ENCODE data around the gene FAM219A.
"Not testable (repeated sequence)": the region's sequence is repeated elsewhere in the genome, so short reads cannot be mapped to it uniquely, and the experiment has no call there.

FAM219A gene

GRCh38 chr9:34482746-34483145 is 24.4 kb upstream of the FAM219A start:
- DNase-seq, result not testable (repeated sequence)

GRCh38 chr9:34481620-34482019 is 23.2 kb upstream of the FAM219A start:
- DNase-seq, result not testable (repeated sequence)

- DNase-seq, result no peak
Observed at GRCh38 chr9:34479431-34479866, 21.1 kb upstream of the FAM219A start.

GRCh38 chr9:34477541-34477940 is 19.2 kb upstream of the FAM219A start:
- DNase-seq, result no peak

- no peak for DNase-seq
Observed at GRCh38 chr9:34475097-34475496, 16.7 kb upstream of the FAM219A start.

GRCh38 chr9:34465468-34465867 is 7.1 kb upstream of the FAM219A start:
- DNase-seq, result no peak

GRCh38 chr9:34464571-34464970 is 6.2 kb upstream of the FAM219A start:
- DNase-seq, result no peak

- no peak for DNase-seq
Observed at GRCh38 chr9:34463901-34464232, 5.5 kb upstream of the FAM219A start.

GRCh38 chr9:34463098-34463900 is 4.9 kb upstream of the FAM219A start:
- peak; percentile 44 for DNase-seq

- no peak for DNase-seq
Observed at GRCh38 chr9:34459941-34460340, 1.6 kb upstream of the FAM219A start.

GRCh38 chr9:34459356-34459755 is 986 bp upstream of the FAM219A start:
- no peak for DNase-seq

- DNase-seq, result no peak
Observed at GRCh38 chr9:34458959-34459340, 580 bp upstream of the FAM219A start.

- peak; percentile 14 for DNase-seq
Observed at GRCh38 chr9:34457266-34458012, 931 bp downstream of the FAM219A start.

GRCh38 chr9:34456746-34457145 is 1.6 kb downstream of the FAM219A start:
- DNase-seq, result no peak

- no peak for DNase-seq
Observed at GRCh38 chr9:34456151-34456550, 2.2 kb downstream of the FAM219A start.

- peak; percentile 79 for DNase-seq
Observed at GRCh38 chr9:34454571-34455065, 3.8 kb downstream of the FAM219A start.

GRCh38 chr9:34452568-34452967 is 5.8 kb downstream of the FAM219A start:
- DNase-seq, result no peak

GRCh38 chr9:34451545-34451944 is 6.8 kb downstream of the FAM219A start:
- no peak for DNase-seq

- no peak for DNase-seq
Observed at GRCh38 chr9:34451135-34451534, 7.2 kb downstream of the FAM219A start.

- DNase-seq, result no peak
Observed at GRCh38 chr9:34450644-34451043, 7.7 kb downstream of the FAM219A start.

GRCh38 chr9:34446951-34447350 is 11.4 kb downstream of the FAM219A start:
- no peak for DNase-seq

- DNase-seq, result no peak
Observed at GRCh38 chr9:34446468-34446891, 11.9 kb downstream of the FAM219A start.

GRCh38 chr9:34443976-34444375 is 14.4 kb downstream of the FAM219A start:
- peak; percentile 8 for DNase-seq

GRCh38 chr9:34443533-34443932 is 14.8 kb downstream of the FAM219A start:
- no peak for DNase-seq

All from suppressor macrophage treated with lipopolysaccharide for 4 hours (primary cell).